Body of pancreas (tissue), 4 donors: Measurements from ENCODE around the gene DHX8.

Source experiments
- CTCF ChIP-seq, 7 experiments: fragments of 450-650 bp in 4 of 7; fragments of 200-600 bp in 3 of 7; sonication (generic) in 3 of 7; IDR thresholded peaks; one replicate each; pipeline ENCODE4 v1.5.1; 2016 to 2019; ENCODE audit warnings: antibody characterized with exemption in 7 of 7
- POLR2A ChIP-seq, 3 donors: fragments of 450-650 bp; IDR thresholded peaks; one replicate each; pipeline ENCODE4 v1.6.1; 2016; ENCODE audit warnings: antibody characterized with exemption in 3 of 3, mild to moderate bottlenecking in 2 of 3

DNA sequence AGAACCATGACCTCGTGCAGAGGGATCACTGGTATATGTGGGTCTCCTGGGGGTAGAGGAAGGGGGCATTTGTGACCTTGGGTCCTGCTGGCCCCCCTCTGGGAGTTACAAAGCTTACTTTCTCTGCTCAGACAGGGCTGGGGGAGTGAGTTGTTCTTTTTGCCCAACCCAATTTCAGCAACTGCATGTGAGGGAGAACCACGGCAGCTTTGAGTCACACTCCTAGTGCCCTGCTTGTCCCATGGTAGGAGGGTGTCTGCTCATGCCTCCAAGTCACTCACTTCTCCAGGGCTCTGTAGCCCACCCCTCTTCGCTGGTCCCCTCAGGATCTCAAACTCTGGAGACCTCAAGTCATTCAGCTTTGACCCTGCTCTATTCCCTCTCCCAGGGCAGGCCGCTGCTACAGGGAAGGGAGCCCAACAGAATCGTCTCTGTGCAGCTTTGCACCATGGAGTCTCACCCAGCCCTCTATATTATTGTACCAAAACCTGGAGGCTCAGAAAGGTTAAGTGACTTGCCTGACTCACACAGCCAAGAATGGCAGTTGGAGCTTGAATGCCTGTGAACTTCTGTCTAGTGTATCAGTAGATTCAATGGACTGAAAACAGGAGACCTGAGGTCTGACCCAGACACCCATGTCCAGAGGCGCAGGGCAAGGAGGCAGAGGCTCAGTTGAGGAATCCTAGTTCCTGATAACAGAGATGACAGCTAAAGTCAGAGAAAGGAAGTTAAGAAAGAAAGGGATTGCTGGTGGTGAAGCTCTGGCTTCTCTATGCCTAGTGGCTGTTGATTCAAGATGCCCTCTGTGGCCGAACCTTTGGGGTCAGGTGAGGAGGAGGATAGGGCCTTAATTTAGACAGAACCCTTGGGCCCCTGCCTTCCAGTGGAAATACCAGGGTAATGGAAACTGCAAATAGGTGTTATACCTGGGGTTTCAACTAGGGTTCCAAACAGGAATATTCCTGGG lies 77.0 kb downstream of the DHX8 start:
- TF ChIP-seq CTCF (IDR thresholded peaks at IDR 0.05) (no peak), POLR2A (IDR thresholded peaks at IDR 0.05) (no peak)
